AG08395 (cell line): ENCODE data around the gene ANTKMT.
"Not testable (repeated sequence)": the region's sequence is repeated elsewhere in the genome, so short reads cannot be mapped to it uniquely, and the experiment has no call there.

Experiments used
- DNase-seq: peaks from one replicate; pipeline ENCODE4 v3.0.0; 2012; ENCODE audit warnings: mixed read lengths, low spot score

Gene ANTKMT

DNA sequence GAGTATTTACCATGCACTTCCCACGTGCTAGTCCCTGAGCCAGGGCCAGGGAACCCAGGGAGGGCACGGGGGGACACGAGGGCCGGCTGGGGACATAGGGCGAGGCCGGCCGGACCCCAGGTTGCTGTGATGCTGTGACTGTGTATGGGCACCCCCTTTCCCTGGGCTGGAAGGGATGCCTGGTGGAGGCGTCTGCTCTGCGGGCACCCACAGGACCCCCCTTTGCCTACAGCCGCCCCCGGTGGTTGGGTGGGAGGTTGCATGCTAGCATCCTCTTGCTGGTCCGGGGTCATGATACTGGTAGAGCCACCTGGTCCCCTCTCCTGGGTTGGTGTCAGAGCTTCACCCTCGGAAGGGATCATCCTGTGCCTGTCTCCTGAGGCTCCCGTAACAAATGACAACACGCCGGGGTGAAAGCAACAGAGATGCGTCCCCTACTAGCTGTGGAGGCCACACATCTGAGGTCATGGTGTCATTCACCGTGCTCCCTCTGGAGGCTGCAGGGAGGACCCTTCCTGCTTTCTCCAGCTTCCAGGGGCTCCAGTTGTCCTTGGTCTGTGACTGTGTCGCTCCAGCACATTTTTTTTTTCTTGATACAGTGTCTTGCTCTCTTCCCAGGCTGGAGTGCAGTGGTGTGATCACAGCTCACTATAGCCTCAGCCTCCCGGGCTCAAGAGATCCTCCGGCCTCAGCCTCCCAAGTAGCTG is 23.0 kb downstream of the ANTKMT start:
- DNase-seq: no peak

- DNase-seq: no peak
These were observed 24.8 kb downstream of the ANTKMT start for GRCh38 chr16:745739-746138.

- no peak for DNase-seq
These were observed 25.7 kb downstream of the ANTKMT start for GRCh38 chr16:746637-747036.

GRCh38 chr16:747978-748746 is 27.2 kb downstream of the ANTKMT start:
- no peak for DNase-seq

- peak; percentile 87 for DNase-seq
These were observed 28.1 kb downstream of the ANTKMT start for GRCh38 chr16:749010-749409.

DNA sequence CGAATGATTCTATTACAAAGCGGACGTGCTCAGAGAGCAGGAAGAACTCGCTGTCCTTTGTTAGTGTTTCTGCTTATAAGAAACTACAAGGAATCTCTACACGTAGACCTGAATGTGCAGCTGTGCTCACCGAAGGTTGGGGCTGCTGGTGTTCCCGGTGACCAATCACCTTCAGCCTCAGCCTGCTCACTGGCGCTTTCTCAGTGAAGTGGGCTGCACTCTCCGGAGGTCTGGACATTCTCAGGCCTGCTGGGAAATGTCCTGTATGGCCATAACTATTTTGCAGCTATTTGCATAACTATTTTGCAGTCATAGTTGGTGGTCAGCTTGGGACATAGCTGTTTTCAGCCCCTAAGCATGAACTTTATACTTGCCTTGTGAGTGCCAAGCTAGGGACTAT is 29.5 kb downstream of the ANTKMT start:
- no peak for DNase-seq

- DNase-seq: no peak
These were observed 30.4 kb downstream of the ANTKMT start for GRCh38 chr16:751152-752006.

DNA sequence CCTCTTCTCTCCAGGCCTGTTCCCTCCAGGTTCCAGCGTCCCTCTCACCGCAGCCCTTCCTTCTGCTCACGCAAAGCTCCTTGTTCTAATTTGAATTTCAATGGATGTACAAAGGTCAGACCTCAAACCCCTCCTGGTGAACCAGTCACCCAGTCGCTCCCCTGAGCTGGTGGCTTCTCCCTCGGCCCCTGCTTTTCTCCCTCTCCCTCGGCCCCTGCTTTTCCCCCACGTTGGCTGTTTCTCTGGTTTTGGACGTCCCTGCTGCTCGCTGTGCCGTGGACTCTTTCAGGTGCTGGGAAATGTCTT is 31.0 kb downstream of the ANTKMT start:
- DNase-seq: no peak

- DNase-seq: not testable (repeated sequence)
These were observed 33.2 kb downstream of the ANTKMT start for GRCh38 chr16:754121-754607.

GRCh38 chr16:754656-755055 is 33.7 kb downstream of the ANTKMT start:
- DNase-seq: no peak

DNA sequence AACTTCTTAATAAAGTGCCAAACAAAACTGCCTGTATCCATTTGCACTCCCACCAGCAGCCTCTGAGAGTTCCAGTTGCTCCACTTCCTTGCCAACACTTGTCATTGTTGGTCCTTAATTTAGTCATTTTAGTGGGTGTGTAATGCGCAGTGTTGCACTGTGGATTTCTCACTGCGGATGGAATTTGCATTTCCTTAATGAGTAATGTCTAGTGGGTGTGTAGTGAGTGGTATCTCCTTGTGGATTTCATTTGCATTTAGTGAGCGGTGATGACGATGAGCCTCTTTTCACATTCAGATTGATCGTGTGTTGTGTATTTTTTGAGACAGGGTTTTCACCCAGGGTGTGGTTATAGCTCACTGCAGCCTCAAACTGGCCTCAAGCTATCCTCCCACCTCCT is 35.5 kb downstream of the ANTKMT start:
- DNase-seq: no peak

GRCh38 chr16:759110-759910 is 38.4 kb downstream of the ANTKMT start:
- no peak for DNase-seq

- no peak for DNase-seq
These were observed 39.1 kb downstream of the ANTKMT start for GRCh38 chr16:760065-760464.

DNA sequence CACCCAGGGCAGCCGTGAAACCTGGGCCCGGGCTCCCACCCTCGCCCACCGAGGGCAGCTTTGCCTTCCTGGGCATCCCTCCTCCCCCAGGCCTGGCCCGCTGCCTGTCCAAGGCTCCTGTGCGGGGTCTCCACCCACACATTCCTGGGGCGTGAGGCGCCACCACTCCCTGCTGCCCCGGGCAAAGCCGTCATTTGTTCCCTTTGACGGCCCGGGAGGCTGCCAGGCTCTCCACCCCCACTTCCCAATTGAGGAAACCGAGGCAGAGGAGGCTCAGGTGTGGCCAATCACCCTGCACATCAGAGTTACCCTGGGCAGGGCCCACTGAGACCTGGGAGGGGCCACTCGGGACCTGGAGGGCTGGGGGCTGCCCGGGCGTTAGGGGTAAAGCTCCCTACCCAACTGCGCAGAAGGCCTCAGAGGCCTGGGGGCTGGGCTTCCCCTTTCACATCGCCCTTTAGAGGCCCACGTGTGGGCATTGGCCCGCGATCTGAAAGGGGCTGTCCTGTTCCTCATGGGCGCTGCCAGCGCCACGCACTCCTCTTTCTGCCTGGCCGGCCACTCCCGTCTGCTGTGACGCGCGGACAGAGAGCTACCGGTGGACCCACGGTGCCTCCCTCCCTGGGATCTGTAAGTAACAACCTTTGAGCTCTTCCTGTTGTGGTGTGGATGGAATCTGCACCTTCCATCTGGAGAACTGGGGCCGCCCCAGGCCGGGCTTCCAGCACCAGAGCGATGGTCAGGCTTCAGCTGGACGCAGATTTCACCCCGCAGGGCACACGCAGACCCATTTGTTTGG is 39.8 kb downstream of the ANTKMT start, which contains the start of gene MSLN:
MSLN (plus strand) TSS at position 190 of the 799 bp plus-strand sequence. CDS start 1,947 bp downstream, outside the sequence.
- DNase-seq: no peak

- no peak for DNase-seq
These were observed 40.9 kb downstream of the ANTKMT start for GRCh38 chr16:761625-762513.

DNA sequence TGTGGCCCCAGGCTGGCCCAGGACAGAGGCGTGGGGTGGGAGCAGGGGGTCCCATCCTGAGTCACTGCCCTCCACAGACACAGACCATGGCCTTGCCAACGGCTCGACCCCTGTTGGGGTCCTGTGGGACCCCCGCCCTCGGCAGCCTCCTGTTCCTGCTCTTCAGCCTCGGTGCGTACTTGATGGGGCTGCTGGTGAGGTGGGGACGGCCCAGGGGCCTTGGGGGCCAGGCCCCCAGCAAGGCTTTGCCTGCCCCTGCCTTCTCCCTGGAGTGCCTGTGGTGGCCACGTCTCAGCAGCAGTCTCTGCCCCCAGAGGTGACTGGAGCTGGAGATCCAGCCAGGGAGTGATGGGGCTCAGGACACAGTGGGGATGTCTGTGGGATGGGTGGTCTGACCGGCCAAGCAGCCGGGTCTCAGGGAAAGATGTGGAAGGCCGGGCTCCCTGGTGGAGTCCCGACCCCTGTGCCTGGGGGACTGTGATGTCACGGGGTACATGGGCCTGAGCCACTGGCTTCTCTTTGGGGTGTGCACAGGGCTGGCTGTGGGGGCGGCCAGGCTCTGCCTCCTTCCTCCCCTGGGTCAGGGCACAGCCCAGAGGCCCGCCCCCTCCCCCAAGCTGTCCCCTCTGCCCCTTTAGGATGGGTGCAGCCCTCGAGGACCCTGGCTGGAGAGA is 41.8 kb downstream of the ANTKMT start:
- DNase-seq: no peak

DNA sequence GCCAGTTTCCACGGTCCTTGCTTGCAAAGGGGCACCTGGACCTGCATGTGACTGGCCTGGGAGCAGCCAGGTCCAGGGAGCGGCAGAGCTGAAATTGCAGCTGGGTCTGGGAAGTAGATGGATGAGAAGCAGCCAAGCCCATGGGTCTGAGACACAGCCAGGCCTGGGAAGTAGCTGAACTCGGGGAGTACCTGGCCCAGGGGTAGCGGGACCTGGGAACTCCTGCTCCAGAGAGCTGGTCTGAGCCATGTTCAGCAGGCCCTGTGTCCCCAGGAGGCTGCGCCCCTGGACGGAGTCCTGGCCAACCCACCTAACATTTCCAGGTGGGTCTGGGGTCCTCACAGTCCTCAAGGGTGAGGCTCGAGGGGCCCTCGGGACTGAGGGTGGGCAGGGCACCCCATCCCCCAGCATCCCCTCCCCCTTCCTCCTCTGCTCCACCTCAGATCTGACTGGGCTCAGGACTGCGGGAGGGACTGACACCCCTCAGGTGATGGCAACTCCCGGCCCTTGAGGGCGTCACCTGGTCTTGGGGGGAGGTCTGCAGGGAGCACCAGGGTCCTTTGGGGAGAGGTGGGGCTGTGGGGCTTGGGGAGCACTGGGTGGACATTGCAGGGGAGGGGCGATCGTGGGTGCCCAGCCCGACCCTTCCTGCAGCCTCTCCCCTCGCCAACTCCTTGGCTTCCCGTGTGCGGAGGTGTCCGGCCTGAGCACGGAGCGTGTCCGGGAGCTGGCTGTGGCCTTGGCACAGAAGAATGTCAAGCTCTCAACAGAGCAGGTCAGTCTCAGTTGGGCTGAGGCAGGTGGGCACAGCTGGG is 42.6 kb downstream of the ANTKMT start:
- DNase-seq: no peak

DNA sequence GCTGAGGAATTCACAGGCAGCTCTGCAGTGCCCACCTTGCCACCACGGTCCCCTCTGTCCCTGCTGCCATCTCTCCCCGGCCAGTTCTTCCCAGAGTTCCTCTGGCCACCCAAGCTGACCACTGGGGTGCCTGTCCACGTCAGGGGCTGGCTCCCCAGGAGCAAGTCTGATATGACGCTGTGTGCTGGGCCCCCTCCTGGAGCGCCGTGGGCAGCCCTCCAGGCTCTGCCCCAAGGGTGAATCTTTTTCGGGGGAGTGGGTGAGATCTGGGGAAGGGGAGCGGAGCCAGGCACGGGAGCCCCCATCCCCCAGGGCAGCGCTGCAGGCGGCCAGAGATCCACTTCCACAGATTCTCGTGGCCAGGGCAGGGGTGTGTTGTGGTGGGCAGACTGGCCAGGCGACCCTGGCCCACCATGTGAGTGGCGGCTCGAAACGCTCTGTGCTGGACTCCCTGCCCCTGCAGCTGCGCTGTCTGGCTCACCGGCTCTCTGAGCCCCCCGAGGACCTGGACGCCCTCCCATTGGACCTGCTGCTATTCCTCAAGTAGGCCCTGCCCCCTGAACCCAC is 43.3 kb downstream of the ANTKMT start:
- DNase-seq: no peak
